Measurements from ENCODE around the gene PEMT.

- TF ChIP-seq CTCF (IDR thresholded peaks at IDR 0.05) (no peak), EP300 (IDR thresholded peaks at IDR 0.05) (no peak), ESRRA (IDR thresholded peaks at IDR 0.05; ENCODE audit: borderline replicate concordance, low read length) (no peak), JUNB (IDR thresholded peaks at IDR 0.05) (no peak), REST (IDR thresholded peaks at IDR 0.05) (no peak), PBX3 (IDR thresholded peaks at IDR 0.05) (no peak), CEBPB (IDR thresholded peaks at IDR 0.05) (no peak), JUN (IDR thresholded peaks at IDR 0.05) (no peak), CBX2 (IDR thresholded peaks at IDR 0.05; ENCODE audit: borderline replicate concordance, low read depth) (no peak), MYC (IDR thresholded peaks at IDR 0.05; ENCODE audit: borderline replicate concordance, low read length) (no peak), USF2 (IDR thresholded peaks at IDR 0.05) (no peak)
Observed at GRCh38 chr17:17555906-17556305, 35.6 kb downstream of the PEMT start.
